ENCODE measurements around the gene ENG. TPM values are rescaled to one million over a fixed set of nuclear protein-coding genes. Genes with fewer than 3 reads are reported as not detected.

The ENG gene
- total and polyA plus RNA-seq, 10 donors = 29.2 to 334 (median 222) TPM

DNA sequence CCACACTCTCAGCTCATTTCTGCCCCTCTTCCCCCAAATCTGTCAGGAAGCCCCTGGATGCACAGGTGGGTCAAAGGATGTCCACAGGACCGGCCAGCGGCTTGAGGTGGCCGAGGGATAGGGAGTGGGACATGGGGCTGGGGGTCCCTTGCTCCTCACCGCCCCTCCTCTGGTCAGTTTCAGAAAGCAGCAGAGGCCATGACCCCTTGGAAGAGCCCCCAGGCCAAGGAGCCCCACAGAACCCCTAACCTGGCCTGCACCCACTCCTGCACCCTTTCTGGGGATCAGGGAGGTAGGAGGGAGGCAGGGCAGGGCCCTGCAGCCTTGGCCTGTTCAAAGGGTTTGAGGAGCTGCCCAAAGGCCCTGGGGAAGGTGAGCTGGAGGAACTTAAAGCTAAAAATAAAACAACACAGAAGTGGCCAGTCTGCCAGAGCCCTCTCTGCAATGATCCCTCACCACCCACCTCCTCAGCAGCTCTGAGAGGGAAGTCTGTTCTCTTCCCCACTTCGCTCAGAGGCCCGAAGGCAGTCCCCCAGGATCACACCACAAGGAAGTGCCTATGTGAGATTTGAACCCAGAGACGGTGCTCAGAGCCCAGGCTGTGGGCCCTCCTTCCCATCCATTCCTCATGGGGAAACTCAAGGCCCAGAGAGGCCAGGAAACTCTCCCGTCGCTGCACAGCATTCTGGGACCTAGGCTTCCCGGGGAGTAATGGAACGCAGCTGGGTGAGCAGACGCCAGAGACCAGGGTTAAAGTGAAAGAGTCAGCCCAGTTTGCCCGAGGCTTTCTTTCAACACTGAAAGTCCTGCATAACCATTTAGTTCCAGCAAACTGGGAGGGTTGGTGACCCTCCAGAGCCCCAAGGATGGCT is 910 bp downstream of the ENG start:
- H3K27me3 ChIP-seq (replicated peaks in 1 of 7) = no peaks in the 10 kb centered on the region
- H3K4me3 ChIP-seq = peak overlapping the region; percentile 55 to 89 (median 81)
- DNase-seq = no peak
- H3K27ac ChIP-seq = peak overlapping the region; percentile 58 to 91 (median 86)
- TF ChIP-seq, protein P1, sequence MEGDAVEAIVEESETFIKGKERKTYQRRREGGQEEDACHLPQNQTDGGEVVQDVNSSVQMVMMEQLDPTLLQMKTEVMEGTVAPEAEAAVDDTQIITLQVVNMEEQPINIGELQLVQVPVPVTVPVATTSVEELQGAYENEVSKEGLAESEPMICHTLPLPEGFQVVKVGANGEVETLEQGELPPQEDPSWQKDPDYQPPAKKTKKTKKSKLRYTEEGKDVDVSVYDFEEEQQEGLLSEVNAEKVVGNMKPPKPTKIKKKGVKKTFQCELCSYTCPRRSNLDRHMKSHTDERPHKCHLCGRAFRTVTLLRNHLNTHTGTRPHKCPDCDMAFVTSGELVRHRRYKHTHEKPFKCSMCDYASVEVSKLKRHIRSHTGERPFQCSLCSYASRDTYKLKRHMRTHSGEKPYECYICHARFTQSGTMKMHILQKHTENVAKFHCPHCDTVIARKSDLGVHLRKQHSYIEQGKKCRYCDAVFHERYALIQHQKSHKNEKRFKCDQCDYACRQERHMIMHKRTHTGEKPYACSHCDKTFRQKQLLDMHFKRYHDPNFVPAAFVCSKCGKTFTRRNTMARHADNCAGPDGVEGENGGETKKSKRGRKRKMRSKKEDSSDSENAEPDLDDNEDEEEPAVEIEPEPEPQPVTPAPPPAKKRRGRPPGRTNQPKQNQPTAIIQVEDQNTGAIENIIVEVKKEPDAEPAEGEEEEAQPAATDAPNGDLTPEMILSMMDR (IDR thresholded peaks at IDR 0.05 in 8 of 11, conservative IDR thresholded peaks at IDR 0.05 in 3 of 11) = no peak
- no peak for TF ChIP-seq POLR2A (IDR thresholded peaks at IDR 0.05)
- TF ChIP-seq POLR2AphosphoS5 (IDR thresholded peaks at IDR 0.05) = no peak
- H3K9me3 ChIP-seq = peaks cover 0 to 21% (median 15%) of the 10 kb centered on the region in 8 donors
- peaks cover 37 to 100% (median 79%) of the 10 kb centered on the region in 6 donors for H3K4me1 ChIP-seq
- peaks cover 0 to 28% (median under 1%) of the 10 kb centered on the region in 6 donors for H3K36me3 ChIP-seq
- intact Hi-C loops (cut with DNase I; ENCODE audit: low total_unique reads) = no loop called here
- 19 to 34% (median 20%) methylated on average over 11 to 13 of the region's 13 CpGs for WGBS, 5 donors

DNA sequence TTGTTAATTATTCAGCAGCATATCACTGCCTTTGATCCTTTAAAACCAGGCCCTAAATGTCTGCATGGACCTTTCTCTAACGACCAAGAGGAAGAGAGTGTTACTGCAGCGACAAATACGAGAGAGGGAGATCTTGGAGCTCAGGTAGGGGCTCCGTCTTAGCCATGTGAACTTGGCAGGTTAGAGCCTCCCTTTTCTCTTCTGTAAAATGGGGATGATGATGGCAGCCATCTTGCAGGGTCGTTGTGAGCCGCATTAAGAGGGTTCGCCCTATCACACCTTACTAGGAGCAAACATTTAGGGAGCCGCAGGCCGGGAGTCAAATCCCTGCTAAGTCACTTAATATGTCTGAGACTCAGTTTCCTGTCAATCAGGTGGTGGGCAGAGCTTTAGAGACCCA is 1.6 kb downstream of the ENG start:
- TF ChIP-seq POLR2A (IDR thresholded peaks at IDR 0.05) = no peak
- TF ChIP-seq, protein P1 (IDR thresholded peaks at IDR 0.05 in 8 of 11, conservative IDR thresholded peaks at IDR 0.05 in 3 of 11) = no peak
- TF ChIP-seq POLR2AphosphoS5 (IDR thresholded peaks at IDR 0.05) = no peak
- DNase-seq = no peak
- Histone ChIP-seq H3K36me3 (peaks cover 0 to 35% (median 3%) of the 10 kb centered on the region in 6 donors), H3K27ac (peak overlapping the region; percentile 58 to 91 (median 86)), H3K27me3 (replicated peaks in 1 of 7) (no peaks in the 10 kb centered on the region), H3K4me1 (peaks cover 30 to 100% (median 76%) of the 10 kb centered on the region in 6 donors), H3K9me3 (peaks cover 0 to 24% (median 17%) of the 10 kb centered on the region in 8 donors), H3K4me3 (peak overlapping the region; percentile 55 to 89 (median 81))
- intact Hi-C loops (cut with DNase I; ENCODE audit: low total_unique reads) = no loop called here
- 56 to 76% (median 68%) methylated on average over 9 of the region's 9 CpGs for WGBS, 5 donors

DNA sequence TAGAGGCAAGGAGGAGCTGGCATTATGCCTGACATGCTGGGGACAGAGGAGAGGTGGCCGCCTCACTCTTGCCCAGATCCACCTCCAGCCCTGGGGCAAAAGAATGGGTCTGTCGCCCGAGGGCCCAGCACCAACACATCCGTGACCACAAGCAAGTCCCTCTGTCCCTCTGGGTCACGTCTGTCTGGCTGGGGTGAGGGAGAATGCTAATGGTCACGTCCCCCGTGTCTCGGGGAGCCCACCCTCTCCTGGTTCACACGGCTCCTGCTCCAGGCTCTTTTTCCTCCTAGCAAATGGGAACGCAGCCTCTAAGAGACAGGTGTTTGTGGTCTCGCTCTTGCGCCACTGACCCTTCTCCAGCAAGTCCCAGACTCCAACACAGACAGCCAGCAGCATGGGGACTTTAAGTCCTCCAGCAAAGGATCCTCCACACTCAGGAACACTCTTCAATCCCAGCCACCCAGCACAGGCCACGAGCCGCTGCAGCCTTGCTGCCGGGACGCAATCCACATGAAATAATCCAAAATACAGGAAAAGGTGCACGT is 4.1 kb downstream of the ENG start:
- peaks cover 16 to 100% (median 68%) of the 10 kb centered on the region in 6 donors for H3K4me1 ChIP-seq
- peak overlapping the region; percentile 55 to 89 (median 81) for H3K4me3 ChIP-seq
- no peaks in the 10 kb centered on the region for H3K27me3 ChIP-seq (replicated peaks in 1 of 7)
- H3K9me3 ChIP-seq = peaks cover 0 to 24% (median 17%) of the 10 kb centered on the region in 8 donors
- peak overlapping the region in 7 of 8 donors; percentile 32 to 91 (median 85) for H3K27ac ChIP-seq
- intact Hi-C loops (cut with DNase I; ENCODE audit: low total_unique reads) = no loop called here
- peaks cover 0 to 39% (median 3%) of the 10 kb centered on the region in 6 donors for H3K36me3 ChIP-seq
- WGBS, 5 donors = 76 to 86% (median 82%) methylated on average over 17 of the region's 17 CpGs
- TF ChIP-seq POLR2AphosphoS5 (IDR thresholded peaks at IDR 0.05) = peak in 2 of 3 donors; percentile 22 to 49
- TF ChIP-seq POLR2A (IDR thresholded peaks at IDR 0.05) = no peak
- no peak for DNase-seq

- WGBS, 5 donors = 86 to 93% (median 90%) methylated on average over 9 to 10 of the region's 10 CpGs
- peaks cover 19 to 100% (median 64%) of the 10 kb centered on the region in 6 donors for H3K4me1 ChIP-seq
- peaks cover 0 to 24% (median 17%) of the 10 kb centered on the region in 8 donors for H3K9me3 ChIP-seq
- TF ChIP-seq POLR2A (IDR thresholded peaks at IDR 0.05) (no peak), POLR2AphosphoS5 (IDR thresholded peaks at IDR 0.05) (no peak)
- TF ChIP-seq, protein P1 (IDR thresholded peaks at IDR 0.05 in 8 of 11, conservative IDR thresholded peaks at IDR 0.05 in 3 of 11) = no peak
- H3K36me3 ChIP-seq = peaks cover 0 to 39% (median 3%) of the 10 kb centered on the region in 6 donors
- DNase-seq = no peak
- peak overlapping the region; percentile 19 to 91 (median 62) for H3K27ac ChIP-seq
- no peaks in the 10 kb centered on the region for H3K27me3 ChIP-seq (replicated peaks in 1 of 7)
- intact Hi-C loops (cut with DNase I; ENCODE audit: low total_unique reads) = no loop called here
- H3K4me3 ChIP-seq = peak overlapping the region in 3 of 8 donors; percentile 80 to 88 (median 88)
Observed at GRCh38 chr9:127848756-127849504, 5.5 kb downstream of the ENG start.
